GM21737 (cell line): Measurements from ENCODE around the gene TBC1D9.
"Not testable (repeated sequence)": the region's sequence is repeated elsewhere in the genome, so short reads cannot be mapped to it uniquely, and the experiment has no call there.

Experiments
- ATAC-seq: cut with Tn5 transposase; IDR thresholded peaks from one replicate; pipeline ENCODE4 v1.9.1; 2021; ENCODE audit warnings: mild to moderate bottlenecking, moderate library complexity; ENCODE audit not compliant: unreplicated experiment

The TBC1D9 gene

DNA sequence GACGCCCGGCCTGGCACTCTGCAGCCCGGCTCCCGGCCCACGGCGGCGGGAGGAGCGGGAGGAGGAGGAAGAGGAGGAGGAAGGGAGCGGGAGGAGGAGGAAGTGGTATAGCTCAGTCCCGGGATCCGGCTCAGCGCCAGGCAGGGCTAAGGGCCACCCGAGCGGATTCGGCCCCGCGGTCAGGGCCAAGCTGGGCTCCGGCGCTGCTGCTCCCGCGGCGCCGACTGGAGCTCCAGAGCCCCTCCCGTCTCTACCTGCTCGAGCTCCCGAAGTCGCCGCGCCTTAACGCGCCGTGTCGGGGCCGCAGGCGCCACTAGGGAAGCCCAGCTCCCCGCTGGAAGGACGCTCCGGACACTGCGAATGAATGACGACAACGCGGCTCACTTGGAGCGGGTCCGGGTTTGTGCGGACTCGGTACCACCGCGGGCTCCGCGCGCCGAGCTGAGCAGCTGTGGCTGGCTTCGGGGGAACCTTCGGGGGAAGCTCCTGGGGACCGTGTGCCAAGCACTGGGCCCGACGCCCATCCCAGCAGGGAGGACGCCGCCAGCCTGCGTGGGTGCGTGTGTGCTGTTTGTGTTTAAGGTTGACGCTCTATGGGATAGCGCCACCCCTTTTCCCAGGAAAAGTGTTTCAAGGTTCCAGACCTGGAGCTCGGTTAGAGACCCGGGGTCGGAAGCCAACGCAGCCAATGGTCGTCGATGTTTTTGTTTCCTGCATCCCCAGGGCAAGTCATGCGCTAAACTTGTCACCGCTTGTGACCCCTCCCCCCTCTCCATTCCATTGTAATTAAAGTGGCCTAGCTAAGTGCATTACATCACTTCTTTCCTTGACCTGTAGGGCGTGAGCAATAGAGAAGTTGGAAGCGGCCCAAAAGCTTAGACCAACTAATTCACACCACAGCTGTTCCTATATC, at the start of gene TBC1D9:
Gene TBC1D9, minus strand, starts transcription at position 67 of the 913 bp plus-strand sequence. CDS start 340 bp downstream, outside the sequence.
- ATAC-seq = peak; percentile 44

DNA sequence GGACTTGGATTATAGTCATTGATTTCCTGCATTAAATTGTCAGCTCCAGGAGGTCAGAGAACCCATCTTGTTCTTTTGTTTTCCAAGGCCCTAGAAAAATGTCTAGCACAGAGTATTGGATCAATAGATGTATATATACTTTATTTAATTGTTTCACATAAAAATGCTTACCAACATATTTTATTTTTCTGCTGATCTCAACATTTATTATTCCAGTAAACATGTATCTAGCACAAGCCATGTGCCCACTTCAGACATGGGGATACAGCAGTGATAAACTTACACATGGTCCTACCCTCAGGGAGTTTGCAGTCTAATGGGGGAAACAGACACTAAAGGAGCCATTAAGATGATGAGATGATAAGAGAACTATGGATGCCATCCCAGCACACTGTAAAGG, 49.1 kb upstream of the TBC1D9 start:
- no peak for ATAC-seq

DNA sequence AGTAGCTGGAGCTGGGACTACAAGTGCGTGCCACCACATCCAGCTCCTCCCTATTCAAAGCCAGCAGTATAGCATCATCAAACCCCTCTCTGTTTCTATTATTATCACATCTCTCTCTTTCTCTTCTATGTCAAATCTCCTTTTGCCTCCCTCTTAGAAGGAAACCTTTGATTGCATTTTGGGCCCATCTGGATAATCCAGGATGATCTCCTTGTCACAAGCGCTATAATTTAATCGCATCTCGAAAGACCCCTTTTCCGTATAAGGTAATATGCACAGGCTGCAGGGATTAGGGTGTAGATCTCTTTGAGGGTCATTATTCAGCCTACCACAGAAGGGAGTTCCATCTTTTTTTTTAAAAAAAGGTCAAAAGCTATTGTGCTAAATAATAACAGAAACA, 46.4 kb upstream of the TBC1D9 start:
- ATAC-seq = no peak

DNA sequence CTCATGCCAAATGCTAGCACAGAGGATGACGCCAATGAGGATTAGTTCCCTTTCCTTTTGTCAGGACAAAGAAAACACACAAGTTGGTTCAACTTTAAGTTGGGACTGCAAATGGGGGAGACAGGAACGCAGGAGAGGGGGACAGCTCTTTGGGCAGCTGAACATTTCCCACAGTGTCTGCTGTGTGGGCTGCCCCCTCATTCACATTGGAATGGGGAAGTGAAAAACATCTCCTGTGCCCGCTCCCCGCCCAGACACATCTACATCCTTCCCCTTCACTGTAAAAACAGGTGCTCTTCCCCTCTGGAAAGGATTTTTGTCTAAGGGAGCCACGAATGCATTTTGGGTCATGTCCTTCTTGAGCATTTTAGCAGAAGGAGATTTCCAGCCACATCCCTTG, 44.5 kb upstream of the TBC1D9 start:
- no peak for ATAC-seq

DNA sequence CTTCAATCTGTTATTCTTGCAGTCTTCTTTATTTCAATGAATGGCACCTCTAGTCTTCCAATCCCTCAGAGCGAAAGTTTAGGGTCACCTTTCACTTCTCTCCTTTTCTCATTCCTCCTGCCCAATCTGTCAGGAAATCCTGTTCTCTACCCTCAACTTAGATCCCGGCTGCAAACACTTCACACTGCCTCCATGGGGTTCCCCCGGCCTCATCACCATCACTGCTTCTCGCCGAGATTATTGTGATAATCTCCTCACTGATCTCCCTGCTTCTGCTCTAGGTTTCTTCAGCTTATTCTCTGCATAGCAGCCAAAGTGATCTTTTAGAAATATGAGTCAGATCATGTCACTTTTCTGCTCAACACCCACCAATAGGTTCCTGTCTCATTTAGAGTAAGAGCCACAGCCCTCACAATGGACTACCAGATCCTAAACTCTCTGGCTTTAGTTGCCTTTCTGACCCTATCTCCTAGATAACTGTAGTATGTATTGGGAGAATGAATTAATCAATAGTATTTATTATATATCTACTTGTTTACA, 43.6 kb upstream of the TBC1D9 start:
- ATAC-seq = no peak

DNA sequence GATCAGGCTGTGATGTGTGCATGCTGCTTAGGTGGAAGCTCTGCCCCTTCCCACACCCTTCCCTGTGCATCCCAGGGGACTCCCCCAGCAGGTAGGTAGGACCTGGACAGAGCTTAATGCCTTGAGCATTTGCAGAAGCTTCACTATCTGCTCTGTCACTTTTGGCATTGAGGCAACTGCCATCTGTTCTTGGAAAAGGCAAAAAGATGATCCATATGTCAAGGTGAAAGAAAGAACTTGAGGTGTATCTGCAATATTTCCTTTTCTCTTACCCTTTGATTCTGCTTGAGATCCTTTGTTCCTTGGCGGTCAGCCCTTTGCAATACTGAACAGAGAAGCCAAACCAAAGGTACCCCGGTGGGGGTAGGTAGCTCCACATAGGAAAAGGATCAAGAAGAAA, 37.1 kb upstream of the TBC1D9 start:
- ATAC-seq = no peak

DNA sequence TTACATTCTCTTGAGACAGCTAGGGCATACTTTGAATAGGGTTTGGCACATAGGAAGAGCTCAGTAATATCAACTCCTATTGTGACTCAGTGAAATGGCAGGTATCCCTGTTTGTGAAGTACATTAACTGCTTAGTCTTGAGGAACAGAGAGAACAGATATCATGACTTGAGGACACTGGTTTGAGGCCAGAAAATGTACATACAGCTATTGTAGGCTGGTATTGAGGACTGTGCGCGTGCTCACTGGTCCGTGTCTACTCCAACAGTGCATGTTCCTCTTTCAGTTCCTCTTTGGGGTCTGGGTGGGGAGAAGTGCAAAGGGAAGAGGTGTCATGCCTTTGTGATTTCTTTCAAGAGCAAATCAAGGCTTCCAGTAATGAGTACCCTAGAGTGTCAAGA, 34.6 kb upstream of the TBC1D9 start:
- peak; percentile 91 for ATAC-seq

DNA sequence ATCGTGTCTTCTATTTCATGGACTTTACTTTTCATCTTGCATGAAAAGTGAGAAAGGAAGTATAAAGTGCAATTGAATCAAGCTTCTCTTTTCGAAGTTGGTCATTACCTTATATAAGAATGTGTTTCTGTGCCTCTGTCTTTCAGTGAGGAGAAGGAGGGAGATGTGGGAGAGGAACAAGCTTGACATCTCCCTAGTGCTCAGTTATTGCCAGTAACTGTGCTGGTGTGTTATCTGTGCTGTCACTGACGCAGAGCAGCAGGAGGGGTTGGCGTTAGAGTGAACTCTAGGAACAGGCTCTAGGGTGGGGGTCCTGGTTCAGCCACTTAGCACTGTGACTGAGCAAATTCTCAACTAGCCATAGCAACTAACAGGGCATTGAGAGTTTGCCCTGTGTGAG, 34.0 kb upstream of the TBC1D9 start:
- peak; percentile 20 for ATAC-seq

DNA sequence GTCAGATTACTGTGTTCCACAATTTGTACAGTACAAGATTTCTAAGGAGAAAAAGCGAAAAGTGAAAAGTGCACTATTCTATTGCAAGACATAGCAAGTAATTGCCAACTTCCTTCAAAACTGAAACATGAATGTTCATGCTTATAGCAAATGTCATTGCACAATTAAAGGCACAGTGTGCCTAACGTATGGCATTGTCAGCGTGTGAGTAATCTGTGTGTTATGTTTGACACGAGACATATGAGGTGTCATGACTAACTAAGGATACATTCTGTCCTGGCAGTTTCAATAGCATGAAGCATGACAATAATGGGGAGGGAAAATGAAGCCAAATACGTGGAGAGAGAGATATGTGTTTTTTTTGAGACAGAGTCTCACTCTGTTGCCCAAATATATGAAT, 33.6 kb upstream of the TBC1D9 start:
- peak; percentile 33 for ATAC-seq

DNA sequence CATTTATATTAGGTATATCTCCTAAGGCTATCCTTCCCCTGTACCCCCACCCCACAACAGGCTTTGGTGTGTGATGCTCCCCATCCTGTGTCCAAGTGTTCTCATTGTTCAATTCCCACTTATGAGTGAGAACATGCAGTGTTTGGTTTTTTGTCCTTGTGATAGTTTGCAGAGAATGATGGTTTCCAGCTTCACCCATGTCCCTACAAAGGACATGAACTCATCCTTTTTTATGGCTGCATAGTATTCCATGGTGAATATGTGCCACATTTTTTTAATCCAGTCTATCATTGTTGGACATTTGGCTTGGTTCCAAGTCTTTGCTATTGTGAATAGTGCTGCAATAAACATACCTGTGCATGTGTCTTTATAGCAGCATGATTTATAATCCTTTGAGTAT, 26.6 kb upstream of the TBC1D9 start:
- ATAC-seq = not testable (repeated sequence)

DNA sequence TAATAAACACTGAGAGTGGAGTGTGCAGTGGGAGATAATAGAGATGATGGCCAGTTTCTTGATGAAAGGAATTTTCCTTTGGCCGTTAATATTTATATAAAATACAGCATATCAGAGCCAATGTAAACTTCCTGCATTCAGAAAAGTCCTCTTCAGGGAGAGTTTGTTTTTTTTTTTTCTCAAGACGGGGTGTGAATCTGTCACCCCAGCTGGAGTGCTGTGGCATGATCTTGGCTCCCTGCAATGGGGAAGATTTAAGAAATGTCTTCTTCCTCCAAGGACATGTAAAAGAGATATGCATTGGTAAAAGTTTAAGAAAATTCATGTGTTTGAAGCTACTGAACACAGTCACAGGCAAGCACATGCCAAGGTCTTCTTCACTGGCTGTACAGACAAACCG, 25.4 kb upstream of the TBC1D9 start:
- ATAC-seq = no peak

DNA sequence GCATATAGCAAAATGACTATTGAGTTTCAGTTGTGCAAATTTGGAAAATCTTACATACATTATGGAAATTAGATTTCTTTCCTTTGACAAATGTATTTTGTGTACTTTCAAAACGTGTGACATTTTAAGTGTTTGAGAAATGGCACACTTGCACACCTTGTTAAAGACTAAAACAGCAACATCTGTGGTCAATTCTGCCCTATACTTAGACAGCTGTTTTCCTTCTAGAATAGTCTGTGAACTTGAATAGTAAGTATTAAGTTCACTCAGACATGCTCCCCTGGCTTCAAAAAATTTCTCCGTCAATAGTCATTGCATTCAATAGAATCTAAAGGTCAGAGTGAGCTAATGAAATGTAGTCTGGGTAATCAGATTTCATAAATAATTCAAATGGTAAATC, 21.7 kb upstream of the TBC1D9 start:
- ATAC-seq = no peak

DNA sequence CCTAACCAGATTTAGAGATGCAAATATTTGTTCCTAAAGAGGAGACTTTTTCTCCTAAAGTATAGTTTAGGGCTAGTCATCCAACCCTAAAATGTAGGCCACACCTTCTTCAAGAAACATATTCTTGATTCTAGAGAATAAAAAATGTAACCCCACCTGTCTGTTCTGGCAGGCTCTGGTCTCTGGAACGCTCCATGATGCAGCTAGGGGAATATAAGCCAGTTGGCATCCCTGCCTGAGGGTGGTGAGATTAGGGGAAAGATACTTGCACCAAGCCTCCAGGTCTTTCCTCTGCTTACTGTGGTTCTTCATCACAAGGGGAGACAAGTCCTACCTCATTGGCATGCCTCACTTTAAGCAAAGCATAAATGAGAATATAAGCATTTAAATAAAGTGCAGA, 21.2 kb upstream of the TBC1D9 start:
- no peak for ATAC-seq

DNA sequence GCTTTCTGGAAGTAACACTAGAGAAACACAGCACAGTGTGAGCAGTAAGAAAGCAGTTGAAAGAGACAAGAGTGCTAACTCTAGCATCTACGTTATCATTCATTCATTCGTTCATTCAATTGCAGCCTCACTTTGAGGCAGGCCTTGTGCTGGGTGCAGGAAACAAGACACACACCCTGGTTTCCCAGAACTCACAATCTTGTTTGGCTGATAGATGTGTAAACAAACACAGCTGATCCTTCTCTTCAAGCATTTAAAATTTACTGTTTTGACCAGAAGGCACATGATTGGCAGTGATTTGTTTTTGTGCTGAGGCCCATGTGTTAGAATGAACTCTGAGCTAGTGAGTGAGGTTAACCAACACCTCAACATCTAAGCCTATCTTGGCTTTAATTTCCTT, 20.4 kb upstream of the TBC1D9 start:
- no peak for ATAC-seq

DNA sequence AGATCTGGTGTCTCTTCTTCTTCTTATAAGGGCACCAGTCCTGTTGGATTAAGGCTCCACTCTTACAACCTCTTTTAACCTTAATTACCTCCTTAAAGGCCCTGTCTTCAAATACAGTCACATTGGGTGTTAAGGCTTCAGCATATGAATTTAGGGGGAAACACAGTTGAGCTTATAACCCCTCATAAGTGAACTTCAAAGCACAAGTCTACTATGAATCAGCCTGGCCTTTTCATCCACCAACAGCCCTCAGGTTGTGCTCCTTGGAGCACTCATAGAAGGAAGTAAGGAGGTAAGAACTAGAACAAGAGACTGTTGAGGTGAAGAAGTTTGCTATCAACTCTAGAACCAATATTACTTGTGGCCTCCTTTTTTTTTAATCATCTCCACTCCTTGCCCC, 18.8 kb upstream of the TBC1D9 start:
- no peak for ATAC-seq

DNA sequence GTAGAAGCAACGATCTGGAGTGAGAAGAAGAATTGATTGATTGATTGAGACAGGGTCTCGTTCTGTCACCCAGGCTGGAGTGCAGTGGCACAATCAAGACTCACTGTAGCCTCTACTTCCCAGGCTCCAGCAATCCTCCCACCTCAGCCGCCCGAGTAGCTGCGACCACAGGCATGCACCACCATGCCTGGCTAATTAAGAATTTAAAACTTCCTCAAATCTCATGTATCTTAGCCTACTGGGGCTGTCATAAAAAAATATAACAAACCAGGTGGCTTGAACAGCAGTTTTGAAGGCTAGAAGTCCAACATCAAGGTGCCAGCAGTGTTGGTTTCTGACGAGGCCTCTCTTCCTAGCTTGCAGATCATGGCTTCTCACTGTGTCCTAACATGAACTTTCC, 18.3 kb upstream of the TBC1D9 start:
- no peak for ATAC-seq

DNA sequence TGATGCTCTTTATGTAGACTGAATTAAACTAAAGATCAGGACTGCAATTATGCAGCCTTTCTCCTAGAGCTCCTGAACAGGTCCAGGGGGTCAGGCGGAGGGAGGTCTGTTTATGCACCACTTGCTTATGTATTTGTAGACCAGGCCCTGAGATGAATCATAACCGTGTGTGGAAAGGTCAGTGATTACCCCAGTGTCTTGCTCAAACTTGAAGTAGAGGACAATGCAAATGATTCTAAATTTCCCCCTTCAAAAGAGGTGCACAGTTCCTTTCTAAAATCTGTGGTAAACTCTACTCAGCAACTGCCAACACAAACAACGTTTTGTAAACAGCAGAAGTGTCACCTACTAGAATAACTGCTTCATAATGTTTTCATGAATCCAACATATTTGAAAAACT, 13.0 kb upstream of the TBC1D9 start:
- ATAC-seq = no peak

DNA sequence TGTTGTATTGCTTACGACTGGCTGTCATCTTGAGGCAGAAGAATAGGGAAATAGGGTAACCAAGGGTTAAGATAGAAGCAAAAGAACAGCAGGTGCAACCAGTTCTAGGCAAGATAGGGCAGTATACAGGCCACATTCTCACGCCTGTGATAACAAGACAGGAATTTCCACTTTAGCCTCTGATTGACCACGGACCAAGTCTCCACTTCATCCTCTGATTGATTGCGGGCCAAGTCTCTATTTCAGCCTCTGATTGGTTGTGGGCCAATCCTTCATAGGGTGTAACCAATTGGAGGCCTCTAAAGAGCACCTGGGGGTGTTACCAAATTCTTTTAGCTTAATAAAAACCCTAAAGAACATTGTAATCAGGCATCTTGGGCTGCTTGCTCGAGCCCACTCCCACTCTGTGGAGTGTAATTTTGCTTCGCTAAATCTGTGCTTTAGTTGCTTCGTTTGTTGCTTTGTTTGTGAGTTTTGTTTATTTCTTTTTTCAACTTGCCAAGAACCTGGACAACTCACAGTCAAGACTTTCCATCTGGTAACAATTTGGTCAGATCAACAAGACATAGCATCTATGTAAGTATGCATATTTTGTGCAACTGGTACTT, 8.7 kb upstream of the TBC1D9 start:
- no peak for ATAC-seq

DNA sequence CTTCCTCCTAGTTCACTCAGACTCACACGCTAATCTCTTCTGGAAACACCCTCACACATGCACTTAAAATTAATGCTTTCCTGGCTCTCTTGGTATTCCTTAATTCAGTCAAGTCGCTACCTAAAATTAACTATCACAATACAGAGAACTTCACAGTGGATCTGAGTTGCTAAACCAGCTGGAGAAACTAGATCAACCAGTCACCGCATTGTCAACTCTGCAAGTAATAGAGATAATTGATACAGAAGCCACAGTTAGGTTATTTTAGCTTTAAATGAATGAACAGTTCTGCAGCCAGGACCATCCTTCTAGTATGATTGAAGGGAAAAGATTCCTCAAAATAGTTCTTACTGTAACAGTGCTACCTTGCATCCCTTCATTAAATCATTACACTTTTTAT, 6.0 kb upstream of the TBC1D9 start:
- no peak for ATAC-seq

DNA sequence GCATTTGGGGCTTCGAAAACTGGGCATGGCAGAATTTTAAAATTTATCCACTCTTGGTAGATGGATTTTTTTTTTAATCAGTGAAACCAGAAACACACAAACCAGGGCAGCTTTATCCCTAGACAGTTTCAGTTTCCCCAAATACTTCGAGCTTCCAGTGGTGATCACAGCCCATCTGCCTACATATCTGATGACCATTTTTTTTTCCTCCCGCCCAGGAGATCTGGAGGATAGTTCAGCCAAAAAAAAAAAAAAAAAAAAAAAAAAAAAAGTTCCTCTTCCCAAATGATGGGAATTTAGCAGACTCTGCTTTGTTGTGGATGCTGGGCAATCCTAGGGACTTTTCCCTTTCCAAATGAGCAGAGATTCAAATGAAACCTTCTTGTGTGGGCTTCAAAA, 1.0 kb upstream of the TBC1D9 start:
- ATAC-seq = no peak

DNA sequence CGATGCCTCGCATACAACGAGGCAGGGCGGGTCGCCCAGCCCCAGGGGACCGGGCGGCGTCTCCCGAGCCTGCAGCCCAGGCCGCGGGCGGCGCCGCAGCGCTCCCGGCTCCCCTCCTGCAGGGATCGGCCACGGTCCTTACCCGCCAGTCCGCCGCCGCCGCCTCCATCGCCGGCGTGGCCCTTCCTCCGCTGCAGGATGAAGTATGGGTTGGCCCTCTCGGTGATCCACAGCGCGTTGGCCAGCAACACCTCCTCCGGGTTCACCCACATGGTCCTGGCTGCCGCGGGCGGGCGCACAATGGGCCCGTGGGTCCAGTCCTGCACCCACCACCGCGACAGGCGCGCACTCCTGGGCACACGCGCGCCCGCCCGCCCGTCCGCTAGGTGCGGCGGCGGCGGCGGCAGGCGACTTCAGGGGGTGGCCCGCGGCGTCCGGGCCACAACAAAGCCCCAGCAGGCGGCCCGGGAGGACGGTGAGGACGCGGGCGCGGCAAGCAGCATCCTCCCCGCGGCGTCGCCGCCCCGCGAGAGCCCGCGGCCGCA, 339 bp downstream of the TBC1D9 start:
- peak; percentile 50 for ATAC-seq
